Breast epithelium (tissue), 3 donors: Measurements from ENCODE around the gene TBC1D2B.
"Not testable (repeated sequence)": the region's sequence is repeated elsewhere in the genome, so short reads cannot be mapped to it uniquely, and the experiment has no call there.

ENCODE experiments used
- POLR2AphosphoS5 ChIP-seq, 3 donors: sonication (generic); formaldehyde crosslinking; IDR thresholded peaks; one replicate each; pipeline ENCODE4 v1.6.1; 2017; ENCODE audit warnings: antibody characterized with exemption in 3 of 3
- TF ChIP-seq, protein P1 (sequence below), 3 donors: fragments of 450-650 bp; IDR thresholded peaks; one replicate each; pipeline ENCODE4 v1.5.1; 2016 to 2017; ENCODE audit warnings: antibody characterized with exemption in 3 of 3, mild to moderate bottlenecking in 3 of 3, moderate library complexity in 3 of 3

DNA sequence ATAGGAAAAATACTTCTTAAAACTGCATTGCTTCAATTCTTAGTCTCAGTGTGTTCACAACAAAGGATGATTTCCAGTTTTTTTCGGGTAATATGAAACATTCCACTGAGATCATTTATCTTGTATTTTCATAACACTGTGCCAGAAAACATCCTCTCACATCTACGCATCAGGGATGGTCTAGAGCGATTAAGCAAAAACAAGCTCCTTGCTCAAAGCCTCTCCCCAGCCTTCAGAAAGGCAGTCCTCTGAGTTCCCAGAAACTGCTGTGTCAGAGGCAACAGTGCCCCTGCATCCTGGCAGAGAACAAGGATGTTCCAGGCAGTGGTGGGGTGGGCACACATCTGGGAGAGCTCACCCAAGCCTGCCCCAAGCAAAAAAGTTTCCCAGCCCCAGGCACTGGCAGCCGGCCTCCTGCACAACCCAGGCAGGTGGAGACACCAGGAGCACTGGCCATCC is 80.8 kb downstream of the TBC1D2B start:
- not testable (repeated sequence) for TF ChIP-seq POLR2AphosphoS5 (IDR thresholded peaks at IDR 0.05)
- TF ChIP-seq, protein P1, sequence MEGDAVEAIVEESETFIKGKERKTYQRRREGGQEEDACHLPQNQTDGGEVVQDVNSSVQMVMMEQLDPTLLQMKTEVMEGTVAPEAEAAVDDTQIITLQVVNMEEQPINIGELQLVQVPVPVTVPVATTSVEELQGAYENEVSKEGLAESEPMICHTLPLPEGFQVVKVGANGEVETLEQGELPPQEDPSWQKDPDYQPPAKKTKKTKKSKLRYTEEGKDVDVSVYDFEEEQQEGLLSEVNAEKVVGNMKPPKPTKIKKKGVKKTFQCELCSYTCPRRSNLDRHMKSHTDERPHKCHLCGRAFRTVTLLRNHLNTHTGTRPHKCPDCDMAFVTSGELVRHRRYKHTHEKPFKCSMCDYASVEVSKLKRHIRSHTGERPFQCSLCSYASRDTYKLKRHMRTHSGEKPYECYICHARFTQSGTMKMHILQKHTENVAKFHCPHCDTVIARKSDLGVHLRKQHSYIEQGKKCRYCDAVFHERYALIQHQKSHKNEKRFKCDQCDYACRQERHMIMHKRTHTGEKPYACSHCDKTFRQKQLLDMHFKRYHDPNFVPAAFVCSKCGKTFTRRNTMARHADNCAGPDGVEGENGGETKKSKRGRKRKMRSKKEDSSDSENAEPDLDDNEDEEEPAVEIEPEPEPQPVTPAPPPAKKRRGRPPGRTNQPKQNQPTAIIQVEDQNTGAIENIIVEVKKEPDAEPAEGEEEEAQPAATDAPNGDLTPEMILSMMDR (IDR thresholded peaks at IDR 0.05), result not testable (repeated sequence)
